HG03159 (cell line): ENCODE results near the gene VAT1.
"Not testable (repeated sequence)": the region's sequence is repeated elsewhere in the genome, so short reads cannot be mapped to it uniquely, and the experiment has no call there.

Experiments used
- ATAC-seq: cut with Tn5 transposase; IDR thresholded peaks from one replicate; pipeline ENCODE4 v1.9.1; 2021; ENCODE audit warnings: mild to moderate bottlenecking, moderate library complexity; ENCODE audit not compliant: unreplicated experiment

The VAT1 gene

GRCh38 chr17:42975701-42976100, 46.5 kb downstream of the VAT1 start:
- not testable (repeated sequence) for ATAC-seq

GRCh38 chr17:42975265-42975664, 46.9 kb downstream of the VAT1 start:
- no peak for ATAC-seq

DNA sequence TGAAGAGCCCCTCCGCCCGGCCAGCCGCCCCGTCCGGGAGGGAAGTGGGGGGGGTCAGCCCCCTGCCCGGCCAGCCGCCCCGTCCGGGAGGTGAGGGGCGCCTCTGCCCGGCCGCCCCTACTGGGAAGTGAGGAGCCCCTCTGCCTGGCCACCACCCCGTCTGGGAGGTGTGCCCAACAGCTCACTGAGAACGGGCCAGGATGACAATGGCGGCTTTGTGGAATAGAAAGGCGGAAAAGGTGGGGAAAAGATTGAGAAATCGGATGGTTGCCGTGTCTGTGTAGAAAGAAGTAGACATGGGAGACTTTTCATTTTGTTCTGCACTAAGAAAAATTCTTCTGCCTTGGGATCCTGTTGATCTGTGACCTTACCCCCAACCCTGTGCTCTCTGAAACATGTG, 48.9 kb downstream of the VAT1 start:
- not testable (repeated sequence) for ATAC-seq

DNA sequence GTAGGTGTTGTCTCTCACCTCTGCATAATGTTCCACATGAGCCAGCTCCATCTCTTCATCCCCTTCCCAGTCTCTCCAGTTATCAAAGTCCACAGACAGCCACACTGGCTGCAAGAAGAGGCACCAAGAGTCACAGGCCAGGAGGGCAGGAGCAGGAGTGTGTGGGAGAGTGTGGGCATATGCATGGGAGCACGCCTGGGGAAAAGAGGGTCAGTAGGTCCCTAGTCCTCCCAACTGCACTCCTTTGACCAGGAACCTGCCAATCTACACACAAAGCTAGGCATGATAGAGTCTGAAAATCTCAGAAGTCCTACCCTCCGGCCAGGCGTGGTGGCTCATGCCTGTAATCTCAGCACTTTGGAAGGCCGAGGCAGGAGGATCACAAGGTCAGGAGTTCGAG, 50.6 kb downstream of the VAT1 start:
- ATAC-seq = no peak

DNA sequence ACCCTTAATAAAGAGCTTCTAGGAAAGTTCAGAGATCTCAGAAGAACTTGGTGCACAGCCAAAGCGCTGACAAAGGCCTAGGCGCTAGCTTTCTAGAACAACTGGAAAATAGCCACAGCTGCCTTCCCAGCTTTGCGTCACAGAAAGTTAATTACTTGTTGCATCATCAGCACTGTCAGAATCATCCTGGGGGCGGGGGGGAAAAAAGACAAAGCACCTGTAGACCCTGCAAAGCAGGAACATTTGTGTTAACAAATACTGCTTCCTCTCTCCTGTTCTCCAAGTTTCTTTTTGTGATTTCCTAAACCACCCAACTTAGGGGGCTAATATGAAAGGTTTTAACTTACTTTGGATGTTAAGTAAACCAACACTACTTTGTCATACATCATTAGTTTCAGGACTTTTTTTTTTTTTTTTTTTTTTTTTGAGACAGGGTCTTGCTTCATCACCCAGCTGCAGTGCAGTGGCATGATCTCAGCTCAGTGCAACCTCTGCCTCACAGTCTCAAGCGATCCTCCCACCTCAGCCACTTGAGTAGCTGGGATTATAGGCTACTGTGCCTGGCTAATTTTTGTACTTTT, 53.1 kb downstream of the VAT1 start:
- no peak for ATAC-seq

DNA sequence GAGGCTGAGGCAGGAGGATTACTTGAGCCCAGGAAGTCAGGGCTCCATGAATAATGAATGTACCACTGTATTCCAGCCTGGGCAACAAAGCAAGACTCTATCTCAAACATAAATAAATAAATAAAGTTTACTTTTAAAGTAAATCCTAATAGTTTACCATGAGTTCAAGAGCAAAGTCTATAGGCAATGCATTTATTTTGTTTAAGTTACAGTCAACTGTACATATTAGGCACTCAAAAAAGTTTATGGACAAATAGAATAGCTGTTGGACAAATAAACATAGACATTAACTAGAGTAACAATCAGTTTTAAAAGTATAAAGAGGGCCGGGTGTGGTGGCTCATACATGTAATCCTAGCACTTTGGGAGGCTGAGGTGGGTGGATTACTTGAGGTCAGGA, 54.3 kb downstream of the VAT1 start:
- no peak for ATAC-seq
